ENCODE measurements around the gene CDK10. TPM values are rescaled to one million over a fixed set of nuclear protein-coding genes. Genes with fewer than 3 reads are reported as not detected.

CDK10 gene
- total and polyA plus RNA-seq, 10 of the 15 experiments (the other 5 are each of a cell fraction or from before 2014, with no cell fraction given), result 1.5 to 58.7 (median 36.0) TPM

GRCh38 chr16:89687092-89687940, 827 bp downstream of the CDK10 start:
- DNase-seq (ENCODE audit: low read depth, low spot score) (peak; percentile 24), FAIRE-seq (no peak), ATAC-seq (peak; percentile 85)
- H3K4me1 ChIP-seq (ENCODE audit: control insufficient read depth, insufficient read depth, low read length), result peaks cover 6% of the 10 kb centered on the region; the same call in 1 of the 2 replicates
- intact Hi-C loops (cut with micrococcal nuclease; ENCODE audit: unreplicated experiment) (no loop called here), in situ Hi-C loops (cut with MboI) (no loop called here)
- no TSS peak for BruUV-seq (replicated peaks)
- H3K4me3 ChIP-seq, result peak overlapping the region; percentile 88
- H4K20me1 ChIP-seq (ENCODE audit: control insufficient read depth, insufficient read depth), result no peaks in the 10 kb centered on the region
- 4% methylated on average over 42 of the region's 42 CpGs for WGBS (ENCODE audit: insufficient coverage, insufficient replicate concordance, low lambda C conversion rate, missing lambda C conversion rate)
- ChIA-PET CTCF (interaction anchor here (0.8 to 1.5 kb wide), 4 partner anchors 13 to 224 kb away, joined by 3 to 12 read pairs (median 3); no protein-coding TSS in a partner anchor), SMC1A (ENCODE audit: uncharacterized antibody, unreplicated experiment) (interaction anchor here (1.0 to 1.6 kb wide), 3 partner anchors 13 to 173 kb away, joined by 3 to 8 read pairs (median 6); partner anchors contain the start of genes CHMP1A and SPATA33), RAD21 (ENCODE audit: unreplicated experiment) (interaction anchor here (1.5 kb wide), 1 partner anchor 13 kb away, joined by 19 read pairs; the partner anchor contains the start of gene SPATA2L), POLR2A (interaction anchor here (0.5 to 2.1 kb wide), 6 partner anchors 9 to 338 kb away, joined by 3 to 19 read pairs (median 4); partner anchors contain the start of genes CHMP1A, SPATA33, TCF25 and VPS9D1)
- peak overlapping the region; percentile 97 for H2AFZ ChIP-seq (ENCODE audit: control insufficient read depth, low read depth, low read length)
- peaks cover 11% of the 10 kb centered on the region for H3K79me2 ChIP-seq (ENCODE audit: control insufficient read depth, insufficient read depth, low read length)
- no peaks in the 10 kb centered on the region; the same call in 2 of the 3 replicates for H3K9me3 ChIP-seq (replicated peaks; ENCODE audit: control insufficient read depth, insufficient read depth, low read length)
- H3K27me3 ChIP-seq (replicated peaks in 1 of 2; ENCODE audit: control insufficient read depth in 2 of 2, insufficient read depth in 2 of 2, low read length in 1 of 2), result no peaks in the 10 kb centered on the region
- H3K9ac ChIP-seq (ENCODE audit: control insufficient read depth, insufficient read depth, low read length), result peak overlapping the region; percentile 87
- peaks cover 0 to 5% of the 10 kb centered on the region in 2 experiments; a peak in 3 of 4 replicates for H3K36me3 ChIP-seq (ENCODE audit: control insufficient read depth in 2 of 2, insufficient read depth in 2 of 2, low read length in 1 of 2)
- peak overlapping the region; percentile 82 for H3K4me2 ChIP-seq (ENCODE audit: control insufficient read depth, insufficient read depth)
- peak overlapping the region; percentile 93 for H3K27ac ChIP-seq (ENCODE audit: control insufficient read depth, insufficient read depth)
- 0 out of 2 replicates have a peak, but pooled peaks have one; percentile 46 for TF ChIP-seq NR2C1 (IDR thresholded peaks at IDR 0.05)
- TF ChIP-seq BHLHE40 (IDR thresholded peaks at IDR 0.05; ENCODE audit: borderline replicate concordance in 1 of 2, low read depth in 2 of 2, low read length in 1 of 2), result peak in 1 of 2 experiments; percentile 57; a peak in 2 of 4 replicates
- peak; percentile 11; the same call in 1 of the 2 replicates for TF ChIP-seq USF2 (IDR thresholded peaks at IDR 0.05; ENCODE audit: borderline replicate concordance, low read depth, low read length)
- no peak for TF ChIP-seq FOXM1 (IDR thresholded peaks at IDR 0.05; ENCODE audit: low read depth, low read length)
- TF ChIP-seq SREBF1 (IDR thresholded peaks at IDR 0.05; ENCODE audit: low read length), result no peak
- no peak for TF ChIP-seq ZNF592 (IDR thresholded peaks at IDR 0.05)
- TF ChIP-seq NRF1 (conservative IDR thresholded peaks at IDR 0.05; ENCODE audit: low read depth, low read length), result no peak
- peak; percentile 62; the same call in 1 of the 2 replicates for TF ChIP-seq RAD51 (IDR thresholded peaks at IDR 0.05)
- TF ChIP-seq LARP7 (IDR thresholded peaks at IDR 0.05), result 0 out of 2 replicates have a peak, but pooled peaks have one; percentile 12
- peak; percentile 10 for TF ChIP-seq PBX3 (IDR thresholded peaks at IDR 0.05; ENCODE audit: insufficient replicate concordance, low read depth, low read length)
- no peak for TF ChIP-seq E2F4 (IDR thresholded peaks at IDR 0.05; ENCODE audit: low read depth, low read length)
- TF ChIP-seq IKZF1 (conservative IDR thresholded peaks at IDR 0.05), result peak; percentile 27; the same call in 1 of the 2 replicates
- TF ChIP-seq NR2F1 (conservative IDR thresholded peaks at IDR 0.05), result peak; percentile 75
- TF ChIP-seq CREB1 (IDR thresholded peaks at IDR 0.05; ENCODE audit: low read depth), result no peak
- 0 out of 2 replicates have a peak, but pooled peaks have one; percentile 50 for TF ChIP-seq DPF2 (IDR thresholded peaks at IDR 0.05)
